Caco-2 (cell line): ENCODE measurements around the gene RGS10. TPM values are rescaled to one million over a fixed set of nuclear protein-coding genes. Genes with fewer than 3 reads are reported as not detected.

Source experiments
- BruUV-seq: library from RNA; stranded (reverse); fragments of 400-500 nt; replicated peaks from 2 replicates; lab custom pipeline; 2021; lab: Mats Ljungman, UMichigan
- CTCF ChIA-PET: fragments of 300-600 bp; sonication (Branson Sonifier 250); formaldehyde crosslinking; loops from one replicate; lab custom pipeline; 2022; ENCODE audit warnings: antibody characterized with exemption; lab: Charles Lee
- POLR2A ChIA-PET: fragments of 300-600 bp; sonication (Branson Sonifier 250); formaldehyde crosslinking; loops from one replicate; lab custom pipeline; 2022; ENCODE audit warnings: antibody characterized with exemption; lab: Charles Lee
- DNase-seq, 2 experiments: peaks; one replicate each; pipeline versions ENCODE4 v3.0.0 to v3.0.0-alpha.2; 2020 to 2022
- H3K27me3 ChIP-seq: replicated peaks from 2 replicates; pipeline ENCODE4 v1.6.0; 2011; ENCODE audit warnings: low read length; ENCODE audit not compliant: control insufficient read depth, insufficient read depth
- H3K36me3 ChIP-seq: 2 replicates; pipeline ENCODE4 v1.5.1; 2011; ENCODE audit warnings: low read length; ENCODE audit not compliant: control insufficient read depth, insufficient read depth
- H3K4me1 ChIP-seq: fragments of 250-450 bp; sonication (Bioruptor Pico); 2 replicates; pipeline ENCODE4 v1.5.1; 2020; ENCODE audit warnings: mild to moderate bottlenecking
- H3K4me3 ChIP-seq: 2 replicates; pipeline ENCODE4 v1.5.1; 2011; ENCODE audit warnings: low read depth, mild to moderate bottlenecking, control low read depth, low read length
- H3K9me3 ChIP-seq: fragments of 250-450 bp; sonication (Bioruptor Pico); 2 replicates; pipeline ENCODE4 v1.5.1; 2020; ENCODE audit warnings: mild to moderate bottlenecking, moderate library complexity
- H3K27ac Mint-ChIP-seq: one replicate; pipeline ENCODE4 v1.8.0; 2022; ENCODE audit warnings: mixed read lengths; ENCODE audit not compliant: unreplicated experiment
- H3K27me3 Mint-ChIP-seq: one replicate; pipeline ENCODE4 v1.8.0; 2022; ENCODE audit warnings: mixed read lengths; ENCODE audit not compliant: insufficient read depth, unreplicated experiment
- H3K36me3 Mint-ChIP-seq: one replicate; pipeline ENCODE4 v1.8.0; 2022; ENCODE audit warnings: mild to moderate bottlenecking, mixed read lengths; ENCODE audit not compliant: insufficient read depth, unreplicated experiment
- H3K4me1 Mint-ChIP-seq: one replicate; pipeline ENCODE4 v1.8.0; 2022; ENCODE audit warnings: low read depth, mixed read lengths; ENCODE audit not compliant: unreplicated experiment
- H3K4me3 Mint-ChIP-seq: one replicate; pipeline ENCODE4 v1.8.0; 2022; ENCODE audit warnings: mild to moderate bottlenecking, moderate library complexity, mixed read lengths; ENCODE audit not compliant: unreplicated experiment
- H3K9me3 Mint-ChIP-seq: one replicate; pipeline ENCODE4 v1.8.0; 2022; ENCODE audit warnings: mixed read lengths; ENCODE audit not compliant: unreplicated experiment
- intact Hi-C: fragments of 100-400 bp; cut with micrococcal nuclease; formaldehyde crosslinking; loops from one replicate; pipeline ENCODE4 v1.10.0; 2022; ENCODE audit not compliant: unreplicated experiment
- total RNA-seq: library from RNA; stranded (reverse); gene quantifications from 2 replicates; pipeline ENCODE4 v1.2.3, GENCODE V29; 2022
- TF ChIP-seq, protein P1 (sequence below), 2 experiments: fragments of 200-600 bp in 1 of 2; IDR thresholded peaks; 1 replicate in 1 of 2; 2 replicates in 1 of 2; pipeline versions ENCODE4 v1.5.1 to v1.8.0; 2011 to 2022; ENCODE audit warnings: antibody characterized with exemption in 1 of 2, control low read depth in 1 of 2, inconsistent platforms in 1 of 2, low read depth in 1 of 2, low read length in 1 of 2, mild to moderate bottlenecking in 1 of 2, moderate library complexity in 1 of 2; ENCODE audit not compliant: insufficient read depth in 1 of 2, severe bottlenecking in 1 of 2, unreplicated experiment in 1 of 2

Gene RGS10
- total RNA-seq, 1 experiment from 2014 or later: 23.2 TPM

DNA sequence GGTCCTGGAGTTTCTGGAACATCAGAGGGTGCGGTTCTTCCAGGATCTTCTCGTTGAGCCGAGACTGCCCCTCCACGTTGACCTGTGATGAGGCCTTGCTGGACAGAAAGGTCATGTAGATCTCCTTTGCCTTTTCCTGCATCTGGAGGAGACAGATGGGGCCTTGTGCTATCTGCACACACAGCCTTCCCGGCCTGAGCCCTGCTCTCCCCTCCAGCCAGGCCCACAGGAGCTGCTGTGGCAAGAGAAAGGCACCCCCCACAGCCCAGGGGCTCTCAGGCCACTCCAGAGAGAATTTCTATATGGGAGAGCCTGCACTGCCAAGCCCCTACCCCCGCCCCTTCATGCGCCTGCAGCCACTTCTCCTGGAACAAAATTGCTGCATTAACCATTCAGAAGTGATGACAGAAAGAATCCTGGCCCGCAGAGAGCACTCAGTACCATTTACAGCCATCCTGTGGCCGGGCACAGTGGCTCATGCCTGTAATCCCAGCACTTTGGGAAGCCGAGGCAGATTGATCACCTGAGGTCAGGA, 26.9 kb downstream of the RGS10 start:
- no peaks in the 10 kb centered on the region for H3K4me1 Mint-ChIP-seq
- H3K4me1 ChIP-seq: no peaks in the 10 kb centered on the region
- H3K36me3 ChIP-seq: no peaks in the 10 kb centered on the region
- H3K4me3 ChIP-seq: no peak overlapping the region
- H3K27me3 ChIP-seq: no peaks in the 10 kb centered on the region
- POLR2A ChIA-PET: no interaction called here
- no peak overlapping the region for H3K27ac Mint-ChIP-seq
- intact Hi-C loops: no loop called here
- no peak overlapping the region for H3K4me3 Mint-ChIP-seq
- no peak for DNase-seq
- H3K9me3 ChIP-seq: no peaks in the 10 kb centered on the region
- BruUV-seq: no TSS peak
- TF ChIP-seq, protein P1, sequence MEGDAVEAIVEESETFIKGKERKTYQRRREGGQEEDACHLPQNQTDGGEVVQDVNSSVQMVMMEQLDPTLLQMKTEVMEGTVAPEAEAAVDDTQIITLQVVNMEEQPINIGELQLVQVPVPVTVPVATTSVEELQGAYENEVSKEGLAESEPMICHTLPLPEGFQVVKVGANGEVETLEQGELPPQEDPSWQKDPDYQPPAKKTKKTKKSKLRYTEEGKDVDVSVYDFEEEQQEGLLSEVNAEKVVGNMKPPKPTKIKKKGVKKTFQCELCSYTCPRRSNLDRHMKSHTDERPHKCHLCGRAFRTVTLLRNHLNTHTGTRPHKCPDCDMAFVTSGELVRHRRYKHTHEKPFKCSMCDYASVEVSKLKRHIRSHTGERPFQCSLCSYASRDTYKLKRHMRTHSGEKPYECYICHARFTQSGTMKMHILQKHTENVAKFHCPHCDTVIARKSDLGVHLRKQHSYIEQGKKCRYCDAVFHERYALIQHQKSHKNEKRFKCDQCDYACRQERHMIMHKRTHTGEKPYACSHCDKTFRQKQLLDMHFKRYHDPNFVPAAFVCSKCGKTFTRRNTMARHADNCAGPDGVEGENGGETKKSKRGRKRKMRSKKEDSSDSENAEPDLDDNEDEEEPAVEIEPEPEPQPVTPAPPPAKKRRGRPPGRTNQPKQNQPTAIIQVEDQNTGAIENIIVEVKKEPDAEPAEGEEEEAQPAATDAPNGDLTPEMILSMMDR (IDR thresholded peaks at IDR 0.05; ENCODE audit: insufficient read depth in 1 of 2, low read depth in 1 of 2, low read length in 1 of 2, severe bottlenecking in 1 of 2, unreplicated experiment in 1 of 2): no peak
- H3K36me3 Mint-ChIP-seq: peaks cover 5% of the 10 kb centered on the region
- no peaks in the 10 kb centered on the region for H3K27me3 Mint-ChIP-seq
- no peaks in the 10 kb centered on the region for H3K9me3 Mint-ChIP-seq
- CTCF ChIA-PET: interaction anchor here (0.7 kb wide), 1 partner anchor 194 kb away, joined by 5 read pairs; no protein-coding TSS in a partner anchor

- Mint-ChIP-seq H3K4me3 (no peak overlapping the region), H3K27me3 (no peaks in the 10 kb centered on the region), H3K4me1 (no peaks in the 10 kb centered on the region), H3K9me3 (no peaks in the 10 kb centered on the region), H3K27ac (no peak overlapping the region), H3K36me3 (peaks cover 5% of the 10 kb centered on the region)
- no peaks in the 10 kb centered on the region for H3K4me1 ChIP-seq
- H3K9me3 ChIP-seq: no peaks in the 10 kb centered on the region
- no peaks in the 10 kb centered on the region for H3K27me3 ChIP-seq
- TF ChIP-seq, protein P1 (IDR thresholded peaks at IDR 0.05; ENCODE audit: insufficient read depth in 1 of 2, low read depth in 1 of 2, low read length in 1 of 2, severe bottlenecking in 1 of 2, unreplicated experiment in 1 of 2): no peak
- POLR2A ChIA-PET: no interaction called here
- H3K4me3 ChIP-seq: no peak overlapping the region
- CTCF ChIA-PET: no interaction called here
- intact Hi-C loops: no loop called here
- BruUV-seq: no TSS peak
- no peak for DNase-seq
- H3K36me3 ChIP-seq: no peaks in the 10 kb centered on the region
These were observed 27.7 kb downstream of the RGS10 start for GRCh38 chr10:119514819-119515218.

GRCh38 chr10:119511828-119512515, 30.5 kb downstream of the RGS10 start:
- intact Hi-C loops: no loop called here
- peaks cover 5% of the 10 kb centered on the region for H3K36me3 Mint-ChIP-seq
- ChIA-PET POLR2A (no interaction called here), CTCF (no interaction called here)
- TF ChIP-seq, protein P1 (IDR thresholded peaks at IDR 0.05; ENCODE audit: insufficient read depth in 1 of 2, low read depth in 1 of 2, low read length in 1 of 2, severe bottlenecking in 1 of 2, unreplicated experiment in 1 of 2): no peak
- no peak overlapping the region for H3K4me3 Mint-ChIP-seq
- no peak for DNase-seq
- H3K9me3 ChIP-seq: no peaks in the 10 kb centered on the region
- no peaks in the 10 kb centered on the region for H3K27me3 ChIP-seq
- no peak overlapping the region for H3K4me3 ChIP-seq
- no peak overlapping the region for H3K27ac Mint-ChIP-seq
- no peaks in the 10 kb centered on the region for H3K36me3 ChIP-seq
- no peaks in the 10 kb centered on the region for H3K4me1 Mint-ChIP-seq
- no peaks in the 10 kb centered on the region for H3K27me3 Mint-ChIP-seq
- no TSS peak for BruUV-seq
- H3K4me1 ChIP-seq: no peaks in the 10 kb centered on the region
- no peaks in the 10 kb centered on the region for H3K9me3 Mint-ChIP-seq
